Subcutaneous preadipocyte (primary cell): ENCODE measurements around the gene TRIM15. TPM values are rescaled to one million over a fixed set of nuclear protein-coding genes. Genes with fewer than 3 reads are reported as not detected.

ENCODE experiments used
- small RNA-seq: library from RNA; depleted of rRNA; stranded (forward); fragments of <200 nt; gene quantifications from one replicate; pipeline ENCODE3, GENCODE V24; 2012
- total RNA-seq: library from RNA; depleted of rRNA; stranded (reverse); fragments of >200 nt; gene quantifications from 2 replicates; pipeline ENCODE4 v1.2.3, GENCODE V29; 2012

TRIM15 gene
- not detected in 2 replicates for total RNA-seq

GRCh38 chr6:30163090-30163917, at the start of gene TRIM15:
TSS of gene TRIM15 (plus strand) at chr6:30163546. CDS start at chr6:30163685, 139 bp downstream.

GRCh38 chr6:30135757-30136156, 27.6 kb upstream of the TRIM15 start, which contains the start of gene TRIM40:
TSS of gene TRIM40 (plus strand) at chr6:30136140. CDS start at chr6:30137037, 897 bp downstream.

GRCh38 chr6:30160785-30161531, 2.4 kb upstream of the TRIM15 start, which contains the start of gene TRIM10:
TSS of gene TRIM10 (minus strand) at chr6:30161211. CDS start at chr6:30160858, 353 bp downstream.

DNA sequence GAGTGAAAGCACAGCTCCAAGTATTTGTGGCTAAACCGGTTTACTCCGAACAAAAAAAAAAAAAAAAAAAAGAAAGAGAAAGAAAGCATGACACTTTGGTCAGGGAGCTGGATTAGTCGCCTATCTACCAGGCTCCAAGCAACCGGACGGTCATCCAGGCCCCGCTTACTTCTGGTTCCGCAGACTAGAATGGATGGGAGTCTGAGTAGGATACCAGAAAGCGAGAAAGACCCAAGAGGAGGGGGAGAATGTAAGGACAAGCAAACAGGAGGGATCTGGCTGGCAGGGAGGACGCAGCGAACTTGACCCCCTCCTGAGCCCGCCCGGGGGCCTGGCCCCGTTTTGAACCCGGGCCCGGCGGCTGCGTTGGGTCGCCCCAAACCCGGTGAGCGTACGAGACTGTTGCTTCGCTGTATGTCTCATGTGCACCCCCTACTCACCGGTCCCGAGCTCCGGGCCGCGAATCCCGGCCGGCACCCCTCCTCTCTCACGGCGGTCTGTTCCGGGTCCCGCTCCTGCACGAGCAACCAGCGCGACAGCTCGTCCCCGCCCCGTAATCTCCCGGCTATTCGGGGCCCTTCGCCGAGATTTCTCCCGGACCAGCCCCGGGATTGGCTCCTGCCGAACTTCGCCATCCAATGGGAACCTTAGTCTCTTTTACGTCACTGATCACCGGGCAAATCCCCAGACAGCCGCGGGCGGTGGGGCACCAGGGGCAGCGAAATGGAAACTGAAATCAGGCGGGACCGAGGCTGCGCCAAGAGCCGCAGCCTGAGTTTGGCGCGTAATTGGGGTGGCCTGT, 49.7 kb downstream of the TRIM15 start, which contains the start of gene TRIM26:
Gene TRIM26, minus strand, starts transcription at position 542 of the 802 bp plus-strand sequence. CDS start 14,303 bp downstream, outside the sequence.

Small RNAs within 50 kb of the gene (small RNA-seq; reads per million reads assigned to genes)
- gene RF00554 = not detected

Other genes starting within 250 kb of the TRIM15 start
- gene HLA-A, start 221.0 kb upstream of the TRIM15 start, total RNA-seq = 200 and 228 TPM in 2 replicates
- gene POLR1H, start 102.3 kb upstream of the TRIM15 start, total RNA-seq = 28.7 and 38.6 TPM in 2 replicates
- gene PPP1R11, start 96.3 kb upstream of the TRIM15 start, total RNA-seq = 29.9 and 30.1 TPM in 2 replicates
- not detected in 2 replicates for gene RNF39, start 87.8 kb upstream of the TRIM15 start, total RNA-seq
- not detected in 2 replicates for gene TRIM31, start 50.5 kb upstream of the TRIM15 start, total RNA-seq
- not detected in 2 replicates for gene TRIM40, start 27.4 kb upstream of the TRIM15 start, total RNA-seq
- gene TRIM10, start 2.3 kb upstream of the TRIM15 start, total RNA-seq = not detected in 2 replicates
- 16.5 and 19.4 TPM in 2 replicates for gene TRIM26, start 49.9 kb downstream of the TRIM15 start, total RNA-seq
- gene TRIM39, start 163.4 kb downstream of the TRIM15 start, total RNA-seq = 6.2 and 9.0 TPM in 2 replicates
- gene RPP21, start 181.6 kb downstream of the TRIM15 start, total RNA-seq = 32.1 and 65.0 TPM in 2 replicates